ENCODE results near the gene GET4. TPM values are rescaled to one million over a fixed set of nuclear protein-coding genes. Genes with fewer than 3 reads are reported as not detected.

The GET4 gene
- polyA plus RNA-seq, 1 of the 3 experiments (the other 2 are of a cell fraction), result 63.1 TPM

- no peaks in the 10 kb centered on the region for H3K27me3 ChIP-seq (ENCODE audit: insufficient read depth)
- ChIA-PET POLR2A (no interaction called here), CTCF (interaction anchor here (0.8 to 11.8 kb wide), 3 partner anchors 22 to 58 kb away, joined by 3 to 112 read pairs (median 5); partner anchors contain the start of gene GET4)
- no peaks in the 10 kb centered on the region for H3K9me2 ChIP-seq
- WGBS (ENCODE audit: low lambda C conversion rate), result 86% methylated on average over 8 of the region's 14 CpGs
- DNase-seq, result no peak
- no peak for TF ChIP-seq POLR2AphosphoS5 (IDR thresholded peaks at IDR 0.05; ENCODE audit: low read depth, low read length)
- TF ChIP-seq FOSL2 (IDR thresholded peaks at IDR 0.05; ENCODE audit: borderline replicate concordance, low read depth), result no peak
- TF ChIP-seq FOXM1 (IDR thresholded peaks at IDR 0.05; ENCODE audit: low read depth), result no peak
- no peak for TF ChIP-seq EZH2phosphoT487 (IDR thresholded peaks at IDR 0.05; ENCODE audit: borderline replicate concordance, low read depth)
- no peak for TF ChIP-seq PBX3 (IDR thresholded peaks at IDR 0.05)
- TF ChIP-seq MEF2A (IDR thresholded peaks at IDR 0.05; ENCODE audit: borderline replicate concordance, low read depth), result no peak
- TF ChIP-seq TEAD4 (IDR thresholded peaks at IDR 0.05; ENCODE audit: borderline replicate concordance, insufficient read depth), result no peak
- no peak for TF ChIP-seq MAX (IDR thresholded peaks at IDR 0.05; ENCODE audit: low read depth)
- no peak for TF ChIP-seq USF1 (IDR thresholded peaks at IDR 0.05; ENCODE audit: borderline replicate concordance, low read depth)
- no peak for TF ChIP-seq ELF1 (IDR thresholded peaks at IDR 0.05)
- TF ChIP-seq, protein P1, sequence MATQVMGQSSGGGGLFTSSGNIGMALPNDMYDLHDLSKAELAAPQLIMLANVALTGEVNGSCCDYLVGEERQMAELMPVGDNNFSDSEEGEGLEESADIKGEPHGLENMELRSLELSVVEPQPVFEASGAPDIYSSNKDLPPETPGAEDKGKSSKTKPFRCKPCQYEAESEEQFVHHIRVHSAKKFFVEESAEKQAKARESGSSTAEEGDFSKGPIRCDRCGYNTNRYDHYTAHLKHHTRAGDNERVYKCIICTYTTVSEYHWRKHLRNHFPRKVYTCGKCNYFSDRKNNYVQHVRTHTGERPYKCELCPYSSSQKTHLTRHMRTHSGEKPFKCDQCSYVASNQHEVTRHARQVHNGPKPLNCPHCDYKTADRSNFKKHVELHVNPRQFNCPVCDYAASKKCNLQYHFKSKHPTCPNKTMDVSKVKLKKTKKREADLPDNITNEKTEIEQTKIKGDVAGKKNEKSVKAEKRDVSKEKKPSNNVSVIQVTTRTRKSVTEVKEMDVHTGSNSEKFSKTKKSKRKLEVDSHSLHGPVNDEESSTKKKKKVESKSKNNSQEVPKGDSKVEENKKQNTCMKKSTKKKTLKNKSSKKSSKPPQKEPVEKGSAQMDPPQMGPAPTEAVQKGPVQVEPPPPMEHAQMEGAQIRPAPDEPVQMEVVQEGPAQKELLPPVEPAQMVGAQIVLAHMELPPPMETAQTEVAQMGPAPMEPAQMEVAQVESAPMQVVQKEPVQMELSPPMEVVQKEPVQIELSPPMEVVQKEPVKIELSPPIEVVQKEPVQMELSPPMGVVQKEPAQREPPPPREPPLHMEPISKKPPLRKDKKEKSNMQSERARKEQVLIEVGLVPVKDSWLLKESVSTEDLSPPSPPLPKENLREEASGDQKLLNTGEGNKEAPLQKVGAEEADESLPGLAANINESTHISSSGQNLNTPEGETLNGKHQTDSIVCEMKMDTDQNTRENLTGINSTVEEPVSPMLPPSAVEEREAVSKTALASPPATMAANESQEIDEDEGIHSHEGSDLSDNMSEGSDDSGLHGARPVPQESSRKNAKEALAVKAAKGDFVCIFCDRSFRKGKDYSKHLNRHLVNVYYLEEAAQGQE (IDR thresholded peaks at IDR 0.05; ENCODE audit: low read depth, low read length), result no peak
- peaks cover 50 to 58% of the 10 kb centered on the region in 2 experiments for H3K36me3 ChIP-seq (replicated peaks in 1 of 2; ENCODE audit: control insufficient read depth in 1 of 2, insufficient read depth in 2 of 2, low read length in 1 of 2)
- H3K4me2 ChIP-seq, result no peak overlapping the region
- H2AFZ ChIP-seq (ENCODE audit: low read depth), result no peak overlapping the region
- no peak overlapping the region for H3K27ac ChIP-seq (ENCODE audit: low read depth in 2 of 2, low read length in 1 of 2)
- H3K4me3 ChIP-seq (ENCODE audit: low read depth in 2 of 2, low read length in 1 of 2), result no peak overlapping the region
- no peaks in the 10 kb centered on the region for H3K9me3 ChIP-seq
- no peak overlapping the region for H3K9ac ChIP-seq
- H3K4me1 ChIP-seq (ENCODE audit: control insufficient read depth in 1 of 2, insufficient read depth in 2 of 2, low read depth in 1 of 2, low read length in 1 of 2), result peaks cover 0 to 10% of the 10 kb centered on the region in 2 experiments; a peak in 1 of 4 replicates
- H3K79me2 ChIP-seq (ENCODE audit: insufficient read depth), result peaks cover 54% of the 10 kb centered on the region
- no peaks in the 10 kb centered on the region for H4K20me1 ChIP-seq (ENCODE audit: insufficient read depth)
- no peaks in the 10 kb centered on the region for H3F3A ChIP-seq (replicated peaks; ENCODE audit: insufficient read depth)
Measured at GRCh38 chr7:844043-844442, 32.3 kb upstream of the GET4 start.

GRCh38 chr7:844514-844913 lies 31.8 kb upstream of the GET4 start:
- Histone ChIP-seq H3K4me3 (ENCODE audit: low read depth in 2 of 2, low read length in 1 of 2) (no peak overlapping the region), H3F3A (replicated peaks; ENCODE audit: insufficient read depth) (no peaks in the 10 kb centered on the region), H3K27me3 (ENCODE audit: insufficient read depth) (no peaks in the 10 kb centered on the region), H3K36me3 (replicated peaks in 1 of 2; ENCODE audit: control insufficient read depth in 1 of 2, insufficient read depth in 2 of 2, low read length in 1 of 2) (peaks cover 53 to 61% of the 10 kb centered on the region in 2 experiments), H3K9ac (no peak overlapping the region), H2AFZ (ENCODE audit: low read depth) (no peak overlapping the region), H4K20me1 (ENCODE audit: insufficient read depth) (no peaks in the 10 kb centered on the region), H3K9me2 (no peaks in the 10 kb centered on the region), H3K4me2 (no peak overlapping the region), H3K79me2 (ENCODE audit: insufficient read depth) (peaks cover 54% of the 10 kb centered on the region), H3K4me1 (ENCODE audit: control insufficient read depth in 1 of 2, insufficient read depth in 2 of 2, low read depth in 1 of 2, low read length in 1 of 2) (peaks cover 0 to 10% of the 10 kb centered on the region in 2 experiments; a peak in 1 of 4 replicates), H3K9me3 (no peaks in the 10 kb centered on the region), H3K27ac (ENCODE audit: low read depth in 2 of 2, low read length in 1 of 2) (no peak overlapping the region)
- WGBS (ENCODE audit: low lambda C conversion rate), result 98% methylated on average over 12 of the region's 15 CpGs
- CTCF ChIA-PET, result interaction anchor here (0.8 to 11.8 kb wide), 4 partner anchors 8 to 29 kb away, joined by 3 to 112 read pairs (median 8); partner anchors contain the start of gene GET4
- POLR2A ChIA-PET, result no interaction called here
- DNase-seq, result no peak
- TF ChIP-seq GABPA (IDR thresholded peaks at IDR 0.05; ENCODE audit: low read depth) (no peak), USF1 (IDR thresholded peaks at IDR 0.05; ENCODE audit: borderline replicate concordance, low read depth) (no peak), SIN3A (IDR thresholded peaks at IDR 0.05; ENCODE audit: borderline replicate concordance, low read depth, low read length) (no peak), USF2 (IDR thresholded peaks at IDR 0.05; ENCODE audit: borderline replicate concordance, low read depth, low read length) (no peak), FOXJ3 (CRISPR knock-in tag; IDR thresholded peaks at IDR 0.05) (no peak), ELF1 (IDR thresholded peaks at IDR 0.05) (no peak), EP300 (IDR thresholded peaks at IDR 0.05; ENCODE audit: borderline replicate concordance in 1 of 2, low read depth in 1 of 2, low read length in 1 of 2) (no peak), EZH2phosphoT487 (IDR thresholded peaks at IDR 0.05; ENCODE audit: borderline replicate concordance, low read depth) (no peak)
- TF ChIP-seq, protein P2, sequence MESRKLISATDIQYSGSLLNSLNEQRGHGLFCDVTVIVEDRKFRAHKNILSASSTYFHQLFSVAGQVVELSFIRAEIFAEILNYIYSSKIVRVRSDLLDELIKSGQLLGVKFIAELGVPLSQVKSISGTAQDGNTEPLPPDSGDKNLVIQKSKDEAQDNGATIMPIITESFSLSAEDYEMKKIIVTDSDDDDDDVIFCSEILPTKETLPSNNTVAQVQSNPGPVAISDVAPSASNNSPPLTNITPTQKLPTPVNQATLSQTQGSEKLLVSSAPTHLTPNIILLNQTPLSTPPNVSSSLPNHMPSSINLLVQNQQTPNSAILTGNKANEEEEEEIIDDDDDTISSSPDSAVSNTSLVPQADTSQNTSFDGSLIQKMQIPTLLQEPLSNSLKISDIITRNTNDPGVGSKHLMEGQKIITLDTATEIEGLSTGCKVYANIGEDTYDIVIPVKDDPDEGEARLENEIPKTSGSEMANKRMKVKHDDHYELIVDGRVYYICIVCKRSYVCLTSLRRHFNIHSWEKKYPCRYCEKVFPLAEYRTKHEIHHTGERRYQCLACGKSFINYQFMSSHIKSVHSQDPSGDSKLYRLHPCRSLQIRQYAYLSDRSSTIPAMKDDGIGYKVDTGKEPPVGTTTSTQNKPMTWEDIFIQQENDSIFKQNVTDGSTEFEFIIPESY (IDR thresholded peaks at IDR 0.05; ENCODE audit: borderline replicate concordance, low read depth), result no peak
